RWPE2 (cell line): Measurements from ENCODE around the gene GTF2H3.
A peak's percentile ranks its signal among the peaks of the same experiment; 100 is the strongest.

Experiments used
- ATAC-seq: fragments of 200-7000 bp; cut with Tn5 transposase; 3 replicates; pipeline ENCODE4 v1.9.1; 2021; ENCODE audit warnings: low read depth
- DNase-seq: peaks from one replicate; pipeline ENCODE4 v3.0.0-alpha.2; 2020; ENCODE audit warnings: low spot score
- H3K27ac ChIP-seq: fragments of 450-650 bp; 2 replicates; pipeline ENCODE4 v1.5.1; 2017; ENCODE audit warnings: mild to moderate bottlenecking; ENCODE audit not compliant: poor library complexity, severe bottlenecking
- H3K27me3 ChIP-seq: fragments of 250-450 bp; sonication (Bioruptor Pico); 2 replicates; pipeline ENCODE4 v1.5.1; 2021; ENCODE audit warnings: mild to moderate bottlenecking, moderate library complexity; ENCODE audit not compliant: insufficient read depth, poor library complexity, severe bottlenecking
- H3K36me3 ChIP-seq: fragments of 250-450 bp; sonication (Bioruptor Pico); 2 replicates; pipeline ENCODE4 v1.5.1; 2020; ENCODE audit warnings: low read depth, mild to moderate bottlenecking, moderate library complexity
- H3K4me1 ChIP-seq: fragments of 250-450 bp; sonication (Bioruptor Pico); 2 replicates; pipeline ENCODE4 v1.5.1; 2021; ENCODE audit warnings: mild to moderate bottlenecking, moderate library complexity; ENCODE audit not compliant: insufficient read depth, poor library complexity, severe bottlenecking
- H3K4me3 ChIP-seq: fragments of 250-450 bp; sonication (Bioruptor Pico); 2 replicates; pipeline ENCODE4 v1.5.1; 2021; ENCODE audit warnings: mild to moderate bottlenecking, moderate library complexity; ENCODE audit not compliant: severe bottlenecking
- H3K9me3 ChIP-seq: fragments of 250-450 bp; sonication (Bioruptor Pico); 2 replicates; pipeline ENCODE4 v1.5.1; 2021; ENCODE audit warnings: mild to moderate bottlenecking, moderate library complexity; ENCODE audit not compliant: severe bottlenecking
- CTCF ChIP-seq: fragments of 450-650 bp; IDR thresholded peaks from one replicate; pipeline ENCODE4 v1.5.1; 2017; ENCODE audit warnings: mild to moderate bottlenecking, moderate library complexity; ENCODE audit not compliant: poor library complexity, severe bottlenecking

The GTF2H3 gene

GRCh38 chr12:123614531-123614930, 19.1 kb upstream of the GTF2H3 start:
- Histone ChIP-seq H3K4me3 (no peak overlapping the region), H3K27me3 (no peaks in the 10 kb centered on the region), H3K4me1 (no peaks in the 10 kb centered on the region), H3K9me3 (no peaks in the 10 kb centered on the region), H3K36me3 (peaks cover 93% of the 10 kb centered on the region), H3K27ac (no peak overlapping the region)
- no peak for TF ChIP-seq CTCF
- ATAC-seq (peak; percentile 56), DNase-seq (no peak)

GRCh38 chr12:123617144-123617543, 16.5 kb upstream of the GTF2H3 start:
- Histone ChIP-seq H3K27me3 (no peaks in the 10 kb centered on the region), H3K4me1 (no peaks in the 10 kb centered on the region), H3K9me3 (no peaks in the 10 kb centered on the region), H3K27ac (no peak overlapping the region), H3K4me3 (no peak overlapping the region), H3K36me3 (peaks cover 95% of the 10 kb centered on the region)
- DNase-seq: no peak
- no peak for ATAC-seq
- TF ChIP-seq CTCF: no peak

GRCh38 chr12:123617580-123617979, 16.0 kb upstream of the GTF2H3 start:
- Histone ChIP-seq H3K36me3 (peaks cover 95% of the 10 kb centered on the region), H3K9me3 (no peaks in the 10 kb centered on the region), H3K27me3 (no peaks in the 10 kb centered on the region), H3K4me3 (no peak overlapping the region), H3K27ac (no peak overlapping the region), H3K4me1 (no peaks in the 10 kb centered on the region)
- DNase-seq (no peak), ATAC-seq (no peak)
- no peak for TF ChIP-seq CTCF

- ATAC-seq: no peak
- no peaks in the 10 kb centered on the region for H3K9me3 ChIP-seq
- H3K27ac ChIP-seq: no peak overlapping the region
- H3K27me3 ChIP-seq: no peaks in the 10 kb centered on the region
- H3K4me1 ChIP-seq: no peaks in the 10 kb centered on the region
- no peak overlapping the region for H3K4me3 ChIP-seq
- no peak for DNase-seq
- no peak for TF ChIP-seq CTCF
- peaks cover 94% of the 10 kb centered on the region for H3K36me3 ChIP-seq
These were observed 12.5 kb upstream of the GTF2H3 start for GRCh38 chr12:123621101-123621500.

- TF ChIP-seq CTCF: no peak
These were observed 11.8 kb upstream of the GTF2H3 start for GRCh38 chr12:123621619-123622530.

More at GRCh38 chr12:123621619-123622530, 11.8 kb upstream of the GTF2H3 start:
- Histone ChIP-seq H3K27me3 (no peaks in the 10 kb centered on the region), H3K36me3 (peaks cover 94% of the 10 kb centered on the region), H3K4me1 (no peaks in the 10 kb centered on the region), H3K4me3 (no peak overlapping the region), H3K27ac (peak overlapping the region; percentile 6), H3K9me3 (no peaks in the 10 kb centered on the region)
- peak; percentile 61 for ATAC-seq
- DNase-seq: no peak
